ENCODE results near the gene SCO2.

GRCh38 chr22:50562523-50563412 lies 37.4 kb upstream of the SCO2 start, which contains the start of gene SYCE3:
- TF ChIP-seq CTCF (IDR thresholded peaks at IDR 0.05; ENCODE audit: low read length) (peak; percentile 79), EZH2 (IDR thresholded peaks at IDR 0.05; ENCODE audit: borderline replicate concordance, low read length) (no peak)

Measured in OCI-LY1 (cell line).